PFSK-1 (cell line): ENCODE data around the gene GPC6.

Source experiments
- POLR2AphosphoS5 ChIP-seq: IDR thresholded peaks from 2 replicates; pipeline ENCODE4 v1.6.1; 2012; ENCODE audit warnings: low read depth, mild to moderate bottlenecking, control low read depth, low read length, moderate library complexity
- REST ChIP-seq, 2 experiments: IDR thresholded peaks; 2 replicates each; pipeline versions ENCODE4 v1.6.1 to v1.8.0; 2011 to 2012; ENCODE audit warnings: low read depth in 2 of 2, low read length in 2 of 2, control low read depth in 1 of 2, inconsistent platforms in 1 of 2, mild to moderate bottlenecking in 1 of 2, moderate library complexity in 1 of 2; ENCODE audit not compliant: insufficient read depth in 1 of 2
- SIN3A ChIP-seq: IDR thresholded peaks from 2 replicates; pipeline ENCODE4 v1.6.1; 2012; ENCODE audit warnings: mild to moderate bottlenecking, low read length, moderate library complexity, borderline replicate concordance; ENCODE audit not compliant: insufficient read depth
- TAF1 ChIP-seq: IDR thresholded peaks from 2 replicates; pipeline ENCODE4 v1.6.1; 2012; ENCODE audit warnings: low read length, control low read depth, borderline replicate concordance; ENCODE audit not compliant: insufficient read depth

GRCh38 chr13:94248454-94249228, 1022.0 kb downstream of the GPC6 start:
- no peak for TF ChIP-seq TAF1
- TF ChIP-seq REST (IDR thresholded peaks at IDR 0.05; ENCODE audit: insufficient read depth in 1 of 2, low read depth in 2 of 2, low read length in 2 of 2), result no peak
- no peak for TF ChIP-seq POLR2AphosphoS5
- TF ChIP-seq SIN3A, result no peak
